Smooth muscle cell (in vitro differentiated cells): ENCODE data around the gene EAF2. TPM values are rescaled to one million over a fixed set of nuclear protein-coding genes. Genes with fewer than 3 reads are reported as not detected.

Experiments used
- DNase-seq: peaks from one replicate; lab custom pipeline; 2025; ENCODE audit not compliant: unreplicated experiment; lab: John Stamatoyannopoulos, UW
- H2AFZ ChIP-seq: fragments of 200-600 bp; sonication (generic); 2 replicates; pipeline ENCODE4 v1.6.0; 2016; ENCODE audit warnings: antibody characterized with exemption, low read depth, mild to moderate bottlenecking
- H3F3A ChIP-seq: fragments of 200-600 bp; sonication (generic); 2 replicates; pipeline ENCODE4 v1.6.0; 2017; ENCODE audit warnings: antibody characterized with exemption, low read depth
- H3K27ac ChIP-seq: fragments of 200-600 bp; sonication (generic); 2 replicates; pipeline ENCODE4 v1.5.1; 2016; ENCODE audit warnings: low read depth, mild to moderate bottlenecking
- H3K27me3 ChIP-seq: fragments of 200-600 bp; sonication (generic); 2 replicates; pipeline ENCODE4 v1.6.1; 2016; ENCODE audit warnings: low read depth, mild to moderate bottlenecking
- H3K36me3 ChIP-seq: fragments of 200-600 bp; sonication (generic); 2 replicates; pipeline ENCODE4 v1.5.1; 2016; ENCODE audit warnings: low read depth
- H3K4me1 ChIP-seq: fragments of 200-600 bp; sonication (generic); 2 replicates; pipeline ENCODE4 v1.5.1; 2016; ENCODE audit warnings: low read depth
- H3K4me2 ChIP-seq: fragments of 200-600 bp; sonication (generic); 2 replicates; pipeline ENCODE4 v1.6.0; 2016; ENCODE audit warnings: mild to moderate bottlenecking
- H3K4me3 ChIP-seq: fragments of 200-600 bp; sonication (generic); 2 replicates; pipeline ENCODE4 v1.5.1; 2016; ENCODE audit warnings: mild to moderate bottlenecking
- H3K79me2 ChIP-seq: fragments of 200-600 bp; sonication (generic); 2 replicates; pipeline ENCODE4 v1.6.0; 2016; ENCODE audit warnings: low read depth, mild to moderate bottlenecking
- H3K9ac ChIP-seq: fragments of 200-600 bp; sonication (generic); 2 replicates; pipeline ENCODE4 v1.6.0; 2016; ENCODE audit warnings: low read depth
- H3K9me3 ChIP-seq: fragments of 200-600 bp; sonication (generic); replicated peaks from 2 replicates; pipeline ENCODE4 v1.5.1; 2016; ENCODE audit warnings: low read depth
- H4K20me1 ChIP-seq: fragments of 200-600 bp; sonication (generic); 2 replicates; pipeline ENCODE4 v1.6.0; 2016; ENCODE audit warnings: low read depth
- CTCF ChIP-seq: fragments of 200-600 bp; sonication (generic); IDR thresholded peaks from 2 replicates; pipeline ENCODE4 v1.5.1; 2017; ENCODE audit warnings: borderline replicate concordance, mild to moderate bottlenecking, antibody characterized with exemption; ENCODE audit not compliant: insufficient read depth, poor library complexity, severe bottlenecking
- WGBS: methylation state at CpG from one replicate; pipeline ENCODE4 v1.1.7; 2016; ENCODE audit warnings: low lambda C conversion rate; 5-methylcytosine and 5-hydroxymethylcytosine counted together
- polyA plus RNA-seq: library from polyadenylated mRNA; unstranded; fragments of >200 nt; fragmentation: Nextera tagmentation; extraction: Ambion mirVana; gene quantifications from 2 replicates; pipeline ENCODE4 v1.2.1, GENCODE V29; 2016
- total RNA-seq: library from RNA; depleted of rRNA; stranded (reverse); fragments of >200 nt; gene quantifications from 2 replicates; pipeline ENCODE4 v1.2.3, GENCODE V29; 2014

The EAF2 gene
- total and polyA plus RNA-seq, 2 experiments from 2014 or later, result 4.1 to 5.1 TPM

- H3F3A ChIP-seq, result no peaks in the 10 kb centered on the region
- no peak overlapping the region for H3K9ac ChIP-seq
- no peak for TF ChIP-seq CTCF
- H3K4me2 ChIP-seq, result no peak overlapping the region
- H3K27ac ChIP-seq, result no peak overlapping the region
- H3K9me3 ChIP-seq, result no peaks in the 10 kb centered on the region
- H4K20me1 ChIP-seq, result no peaks in the 10 kb centered on the region
- no peaks in the 10 kb centered on the region for H3K27me3 ChIP-seq
- no peaks in the 10 kb centered on the region for H3K36me3 ChIP-seq
- no peaks in the 10 kb centered on the region for H3K79me2 ChIP-seq
- H3K4me1 ChIP-seq, result peaks cover 14% of the 10 kb centered on the region
- H2AFZ ChIP-seq, result no peak overlapping the region
- H3K4me3 ChIP-seq, result no peak overlapping the region
- DNase-seq, result no peak
Observed at GRCh38 chr3:121895736-121896135, 60.7 kb downstream of the EAF2 start.

- no peak for TF ChIP-seq CTCF
- no peaks in the 10 kb centered on the region for H3K9me3 ChIP-seq
- no peak overlapping the region for H3K9ac ChIP-seq
- no peaks in the 10 kb centered on the region for H3K36me3 ChIP-seq
- no peaks in the 10 kb centered on the region for H4K20me1 ChIP-seq
- no peaks in the 10 kb centered on the region for H3K79me2 ChIP-seq
- DNase-seq, result no peak
- no peaks in the 10 kb centered on the region for H3K27me3 ChIP-seq
- no peaks in the 10 kb centered on the region for H3F3A ChIP-seq
- no peak overlapping the region for H3K4me2 ChIP-seq
- peaks cover 14% of the 10 kb centered on the region for H3K4me1 ChIP-seq
- no peak overlapping the region for H3K4me3 ChIP-seq
- H2AFZ ChIP-seq, result no peak overlapping the region
- H3K27ac ChIP-seq, result peak overlapping the region; percentile 13
Observed at GRCh38 chr3:121896823-121897222, 61.8 kb downstream of the EAF2 start.

GRCh38 chr3:121897296-121897695 lies 62.3 kb downstream of the EAF2 start:
- DNase-seq, result no peak
- H4K20me1 ChIP-seq, result no peaks in the 10 kb centered on the region

More at GRCh38 chr3:121897296-121897695, 62.3 kb downstream of the EAF2 start:
- 82% methylated on average over 3 of the region's 3 CpGs for WGBS
- no peaks in the 10 kb centered on the region for H3K36me3 ChIP-seq
- H2AFZ ChIP-seq, result no peak overlapping the region
- H3K4me1 ChIP-seq, result peaks cover 14% of the 10 kb centered on the region
- H3K27me3 ChIP-seq, result no peaks in the 10 kb centered on the region
- no peaks in the 10 kb centered on the region for H3F3A ChIP-seq
- peak overlapping the region; percentile 13 for H3K27ac ChIP-seq
- no peak overlapping the region for H3K4me2 ChIP-seq
- H3K9me3 ChIP-seq, result no peaks in the 10 kb centered on the region
- TF ChIP-seq CTCF, result no peak
- H3K9ac ChIP-seq, result no peak overlapping the region
- no peaks in the 10 kb centered on the region for H3K79me2 ChIP-seq
- no peak overlapping the region for H3K4me3 ChIP-seq
